SJCRH30 (cell line): Measurements from ENCODE around the gene PMF1. TPM values are rescaled to one million over a fixed set of nuclear protein-coding genes. Genes with fewer than 3 reads are reported as not detected.
A peak's percentile ranks its signal among the peaks of the same experiment; 100 is the strongest.
"Not testable (repeated sequence)": the region's sequence is repeated elsewhere in the genome, so short reads cannot be mapped to it uniquely, and the experiment has no call there.

Experiments used
- DNase-seq, 2 experiments: peaks; one replicate each; pipeline ENCODE4 v3.0.0-alpha.2; 2015 to 2020
- H3K27ac ChIP-seq: fragments of 250-450 bp; sonication (Bioruptor Pico); 2 replicates; pipeline ENCODE4 v1.5.1; 2020; ENCODE audit warnings: mild to moderate bottlenecking, moderate library complexity
- H3K27me3 ChIP-seq: fragments of 250-450 bp; sonication (Bioruptor Pico); 2 replicates; pipeline ENCODE4 v1.5.1; 2020; ENCODE audit warnings: mild to moderate bottlenecking, moderate library complexity
- H3K36me3 ChIP-seq: fragments of 250-450 bp; sonication (Bioruptor Pico); 2 replicates; pipeline ENCODE4 v1.5.1; 2020; ENCODE audit warnings: mild to moderate bottlenecking, moderate library complexity
- H3K4me1 ChIP-seq: fragments of 250-450 bp; sonication (Bioruptor Pico); 2 replicates; pipeline ENCODE4 v1.5.1; 2020; ENCODE audit warnings: mild to moderate bottlenecking, moderate library complexity
- H3K4me3 ChIP-seq: fragments of 250-450 bp; sonication (Bioruptor Pico); 2 replicates; pipeline ENCODE4 v1.5.1; 2020; ENCODE audit warnings: mild to moderate bottlenecking, moderate library complexity
- H3K9me3 ChIP-seq: fragments of 250-450 bp; sonication (Bioruptor Pico); replicated peaks from 2 replicates; pipeline ENCODE4 v1.5.1; 2020; ENCODE audit warnings: mild to moderate bottlenecking, moderate library complexity
- total RNA-seq: library from RNA; depleted of rRNA; stranded (reverse); fragments of >200 nt; shearing (Covaris generic); gene quantifications from 2 replicates; pipeline ENCODE4 v1.2.3, GENCODE V29; 2014; rRNA removed

PMF1 gene, protein sequence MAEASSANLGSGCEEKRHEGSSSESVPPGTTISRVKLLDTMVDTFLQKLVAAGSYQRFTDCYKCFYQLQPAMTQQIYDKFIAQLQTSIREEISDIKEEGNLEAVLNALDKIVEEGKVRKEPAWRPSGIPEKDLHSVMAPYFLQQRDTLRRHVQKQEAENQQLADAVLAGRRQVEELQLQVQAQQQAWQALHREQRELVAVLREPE
- total RNA-seq: 59.7 and 63.5 TPM in 2 replicates

- peak within 1 kb of the TSS; percentile 95 for H3K27ac ChIP-seq
- H3K27me3 ChIP-seq: no peaks in the 10 kb centered on the region
- H3K36me3 ChIP-seq: peaks cover 3% of the 10 kb centered on the region; the same call in 1 of the 2 replicates
- 0 out of 2 replicates have a peak, but pooled peaks cover 5% of the 10 kb centered on the region for H3K4me1 ChIP-seq
- DNase-seq: peak; percentile 96 to 98
- H3K9me3 ChIP-seq: no peaks in the 10 kb centered on the region
- peak within 1 kb of the TSS; percentile 75 for H3K4me3 ChIP-seq
Measured at GRCh38 chr1:156212833-156213643, at the start of gene PMF1. Gene PMF1, plus strand, starts transcription at chr1:156213007. Its CDS starts 9 bp downstream, at chr1:156213016.

DNA sequence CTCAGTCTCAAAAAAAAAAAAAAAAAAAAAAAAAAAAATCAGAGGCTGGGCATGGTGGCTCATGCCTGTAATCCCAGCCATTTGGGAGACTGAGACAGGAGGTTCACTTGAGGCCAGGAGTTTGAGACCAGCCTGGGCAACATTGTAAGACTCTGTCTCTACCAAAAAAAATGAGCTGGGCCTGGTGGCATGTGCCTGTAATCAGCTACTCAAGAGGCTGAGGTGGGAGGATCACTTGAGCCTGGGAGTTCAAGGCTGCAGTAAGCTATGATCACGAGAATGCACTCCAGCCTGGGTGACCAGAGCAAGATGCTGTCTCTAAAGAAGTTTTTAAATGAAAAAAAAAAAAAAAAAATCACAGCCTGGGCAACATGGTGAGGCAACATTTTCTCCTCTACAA, 49.1 kb upstream of the PMF1 start:
- H3K9me3 ChIP-seq: no peaks in the 10 kb centered on the region
- no peaks in the 10 kb centered on the region for H3K27me3 ChIP-seq
- H3K4me3 ChIP-seq: no peak overlapping the region
- DNase-seq: no peak
- H3K4me1 ChIP-seq: peaks cover 10% of the 10 kb centered on the region; the same call in 1 of the 2 replicates
- H3K27ac ChIP-seq: no peak overlapping the region
- H3K36me3 ChIP-seq: no peaks in the 10 kb centered on the region

DNA sequence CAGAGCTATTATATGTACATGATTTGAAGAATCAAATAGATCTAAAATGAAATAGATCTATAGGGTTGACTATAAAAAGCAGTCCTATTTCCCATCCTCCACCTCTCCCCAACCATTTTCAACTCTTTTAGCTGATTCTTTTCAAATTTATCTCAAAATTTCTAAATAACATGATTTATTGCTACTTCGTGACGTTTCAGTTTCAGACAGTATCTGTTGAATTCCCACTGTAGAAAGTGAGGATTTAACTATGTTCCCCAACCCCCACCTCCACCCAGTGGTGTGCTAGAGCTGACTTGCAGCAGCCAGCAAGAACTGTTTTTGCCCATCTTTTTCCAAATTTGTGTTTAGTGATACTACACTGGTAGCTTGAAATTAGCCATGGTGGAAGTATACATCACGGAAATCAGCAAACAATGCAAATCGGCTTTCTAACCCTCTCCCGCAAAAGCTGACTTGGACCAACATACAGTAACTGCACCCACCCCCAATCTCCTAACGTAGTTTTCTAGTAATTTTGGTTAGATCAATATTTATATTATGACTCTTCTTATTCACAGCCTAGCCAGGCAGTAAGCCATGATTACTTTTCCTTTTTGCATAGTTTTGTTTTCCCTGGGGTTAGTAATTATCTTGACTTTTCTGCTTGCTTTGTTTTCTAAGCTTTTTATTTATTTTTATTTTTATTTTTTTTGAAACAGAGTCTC, 48.5 kb upstream of the PMF1 start:
- no peaks in the 10 kb centered on the region for H3K9me3 ChIP-seq
- H3K27ac ChIP-seq: no peak overlapping the region
- H3K4me1 ChIP-seq: peaks cover 10% of the 10 kb centered on the region; the same call in 1 of the 2 replicates
- H3K27me3 ChIP-seq: no peaks in the 10 kb centered on the region
- no peak overlapping the region for H3K4me3 ChIP-seq
- no peak for DNase-seq
- H3K36me3 ChIP-seq: no peaks in the 10 kb centered on the region

DNA sequence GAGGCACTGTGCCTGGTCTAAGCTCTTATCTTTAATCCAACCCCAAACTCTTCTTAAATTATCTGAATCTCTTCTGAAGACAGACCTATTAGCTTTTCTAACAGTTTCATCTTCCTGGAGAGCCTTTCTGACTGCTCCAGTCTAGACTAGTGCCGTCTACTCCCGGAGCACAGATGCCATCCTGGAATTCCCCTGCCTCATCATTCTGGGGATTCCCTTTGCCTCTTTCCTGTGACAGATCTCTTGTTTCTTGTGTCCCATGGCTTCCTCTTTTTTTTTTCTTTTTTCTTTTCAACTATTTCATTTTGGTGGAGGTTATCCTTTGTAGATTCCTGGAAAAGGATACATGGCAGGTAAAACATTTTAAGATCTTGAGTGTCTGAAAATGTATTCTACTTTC, 47.7 kb upstream of the PMF1 start:
- no peak overlapping the region for H3K27ac ChIP-seq
- H3K36me3 ChIP-seq: no peaks in the 10 kb centered on the region
- H3K9me3 ChIP-seq: no peaks in the 10 kb centered on the region
- DNase-seq: no peak
- H3K4me1 ChIP-seq: peaks cover 7% of the 10 kb centered on the region; the same call in 1 of the 2 replicates
- H3K27me3 ChIP-seq: no peaks in the 10 kb centered on the region
- H3K4me3 ChIP-seq: no peak overlapping the region

DNA sequence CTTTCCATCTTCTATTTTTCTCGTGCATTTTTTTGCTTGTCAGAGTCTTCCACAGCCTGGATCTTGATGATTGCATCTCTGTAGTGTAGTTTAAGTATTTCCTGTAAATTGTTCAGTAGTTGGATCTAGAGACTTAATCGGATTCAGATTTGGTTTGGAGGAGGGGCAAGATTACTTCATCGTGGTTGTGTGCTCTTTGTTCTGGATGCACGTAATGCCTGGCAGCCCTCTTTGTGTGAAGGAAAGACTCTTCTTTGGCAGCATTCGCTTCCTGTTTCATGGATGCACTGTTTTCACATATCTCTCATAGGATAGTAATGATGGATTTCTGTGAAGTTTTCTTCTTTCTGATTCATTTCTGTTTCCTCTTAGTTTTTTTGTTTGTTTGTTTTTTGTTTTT, 45.3 kb upstream of the PMF1 start:
- no peaks in the 10 kb centered on the region for H3K27me3 ChIP-seq
- H3K36me3 ChIP-seq: no peaks in the 10 kb centered on the region
- no peaks in the 10 kb centered on the region for H3K4me1 ChIP-seq
- no peak for DNase-seq
- H3K4me3 ChIP-seq: no peak overlapping the region
- no peaks in the 10 kb centered on the region for H3K9me3 ChIP-seq
- H3K27ac ChIP-seq: no peak overlapping the region

DNA sequence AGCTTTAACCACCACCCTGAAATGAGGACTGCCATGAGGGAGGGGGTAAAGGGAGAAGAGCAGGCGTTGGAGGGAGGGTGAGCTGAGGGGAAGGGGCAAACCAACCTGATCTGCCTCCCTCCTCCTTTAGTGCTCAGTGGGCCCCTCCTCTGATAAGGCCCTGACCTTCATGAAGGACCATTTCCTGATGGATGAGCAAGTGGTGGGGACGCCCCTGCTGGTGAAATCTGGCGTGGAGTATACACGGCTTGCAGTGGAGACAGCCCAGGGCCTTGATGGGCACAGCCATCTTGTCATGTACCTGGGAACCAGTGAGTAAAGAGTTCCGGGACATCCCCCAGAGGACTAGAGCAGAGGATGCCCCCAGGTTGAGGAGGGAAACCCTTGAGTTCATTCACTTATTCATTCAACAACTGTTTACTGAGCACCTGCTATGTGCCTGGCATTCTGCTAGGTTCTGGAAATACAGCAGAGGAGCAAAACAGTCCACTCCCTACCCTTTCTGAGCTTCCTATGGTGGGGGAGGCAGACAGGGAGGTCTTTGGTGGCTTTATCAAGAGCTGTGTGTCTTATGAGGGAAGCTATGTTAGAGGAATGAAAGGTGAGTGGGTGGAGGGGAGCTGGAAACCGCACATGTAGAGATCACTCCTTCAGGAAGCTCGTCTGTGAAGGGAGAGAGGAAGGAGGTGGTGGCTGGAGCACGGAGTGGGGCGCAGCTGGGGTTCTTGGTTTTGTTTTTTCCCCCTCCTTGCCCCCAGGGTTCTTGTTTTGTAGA, 39.9 kb upstream of the PMF1 start:
- DNase-seq: no peak

DNA sequence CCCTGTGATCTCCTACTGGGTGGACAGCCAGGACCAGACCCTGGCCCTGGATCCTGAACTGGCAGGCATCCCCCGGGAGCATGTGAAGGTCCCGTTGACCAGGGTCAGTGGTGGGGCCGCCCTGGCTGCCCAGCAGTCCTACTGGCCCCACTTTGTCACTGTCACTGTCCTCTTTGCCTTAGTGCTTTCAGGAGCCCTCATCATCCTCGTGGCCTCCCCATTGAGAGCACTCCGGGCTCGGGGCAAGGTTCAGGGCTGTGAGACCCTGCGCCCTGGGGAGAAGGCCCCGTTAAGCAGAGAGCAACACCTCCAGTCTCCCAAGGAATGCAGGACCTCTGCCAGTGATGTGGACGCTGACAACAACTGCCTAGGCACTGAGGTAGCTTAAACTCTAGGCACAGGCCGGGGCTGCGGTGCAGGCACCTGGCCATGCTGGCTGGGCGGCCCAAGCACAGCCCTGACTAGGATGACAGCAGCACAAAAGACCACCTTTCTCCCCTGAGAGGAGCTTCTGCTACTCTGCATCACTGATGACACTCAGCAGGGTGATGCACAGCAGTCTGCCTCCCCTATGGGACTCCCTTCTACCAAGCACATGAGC, 36.1 kb upstream of the PMF1 start:
- no peak overlapping the region for H3K27ac ChIP-seq
- no peak for DNase-seq

More for the DNA sequence above, 39.9 kb upstream of the PMF1 start:
- H3K36me3 ChIP-seq: no peaks in the 10 kb centered on the region
- no peaks in the 10 kb centered on the region for H3K9me3 ChIP-seq
- H3K4me1 ChIP-seq: no peaks in the 10 kb centered on the region
- H3K27me3 ChIP-seq: no peaks in the 10 kb centered on the region
- H3K4me3 ChIP-seq: no peak overlapping the region
- H3K27ac ChIP-seq: no peak overlapping the region

GRCh38 chr1:156177919-156178654, 34.7 kb upstream of the PMF1 start:
- DNase-seq: no peak
- no peaks in the 10 kb centered on the region for H3K9me3 ChIP-seq
- H3K27ac ChIP-seq: no peak overlapping the region

More for the DNA sequence above, 36.1 kb upstream of the PMF1 start:
- Histone ChIP-seq H3K4me3 (no peak overlapping the region), H3K9me3 (no peaks in the 10 kb centered on the region), H3K36me3 (no peaks in the 10 kb centered on the region), H3K4me1 (no peaks in the 10 kb centered on the region), H3K27me3 (no peaks in the 10 kb centered on the region)

DNA sequence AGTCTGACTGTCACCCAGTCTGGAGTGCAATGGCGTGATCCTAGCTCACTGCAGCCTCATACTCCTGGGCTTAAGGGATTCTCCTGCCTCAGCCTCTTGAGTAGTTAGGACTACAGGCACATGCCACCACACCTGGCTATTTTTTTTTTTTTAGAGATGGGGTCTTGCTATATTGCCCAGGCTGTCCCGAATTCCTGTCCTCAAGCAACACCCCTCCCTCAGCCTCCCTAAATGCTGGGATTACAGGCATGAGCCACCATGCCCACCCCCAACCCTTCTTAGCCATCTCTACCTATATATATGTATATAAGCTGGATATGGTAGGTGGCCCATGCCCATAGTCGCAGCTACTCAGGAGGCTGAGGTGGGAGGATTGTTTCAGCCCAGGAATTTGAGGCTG, 32.3 kb upstream of the PMF1 start:
- Histone ChIP-seq H3K27me3 (peaks cover 3% of the 10 kb centered on the region; the same call in 1 of the 2 replicates), H3K27ac (no peak overlapping the region), H3K4me1 (no peaks in the 10 kb centered on the region), H3K9me3 (no peaks in the 10 kb centered on the region), H3K36me3 (no peaks in the 10 kb centered on the region), H3K4me3 (no peak overlapping the region)
- no peak for DNase-seq

More at GRCh38 chr1:156177919-156178654, 34.7 kb upstream of the PMF1 start:
- Histone ChIP-seq H3K27me3 (no peaks in the 10 kb centered on the region; the same call in 1 of the 2 replicates), H3K36me3 (no peaks in the 10 kb centered on the region), H3K4me3 (no peak overlapping the region), H3K4me1 (no peaks in the 10 kb centered on the region)

GRCh38 chr1:156181391-156181924, 31.3 kb upstream of the PMF1 start:
- H3K9me3 ChIP-seq, H3K27me3 ChIP-seq, H3K36me3 ChIP-seq, H3K4me1 ChIP-seq, H3K27ac ChIP-seq: not testable (repeated sequence)
- DNase-seq: peak; percentile 11 to 16
- peak overlapping the region; percentile 21; the same call in 1 of the 2 replicates for H3K4me3 ChIP-seq

- H3K27ac ChIP-seq, H3K36me3 ChIP-seq, DNase-seq, H3K9me3 ChIP-seq, H3K27me3 ChIP-seq, H3K4me1 ChIP-seq: not testable (repeated sequence)
- peak overlapping the region; percentile 21; the same call in 1 of the 2 replicates for H3K4me3 ChIP-seq
Measured at GRCh38 chr1:156182010-156182779, 30.6 kb upstream of the PMF1 start.

DNA sequence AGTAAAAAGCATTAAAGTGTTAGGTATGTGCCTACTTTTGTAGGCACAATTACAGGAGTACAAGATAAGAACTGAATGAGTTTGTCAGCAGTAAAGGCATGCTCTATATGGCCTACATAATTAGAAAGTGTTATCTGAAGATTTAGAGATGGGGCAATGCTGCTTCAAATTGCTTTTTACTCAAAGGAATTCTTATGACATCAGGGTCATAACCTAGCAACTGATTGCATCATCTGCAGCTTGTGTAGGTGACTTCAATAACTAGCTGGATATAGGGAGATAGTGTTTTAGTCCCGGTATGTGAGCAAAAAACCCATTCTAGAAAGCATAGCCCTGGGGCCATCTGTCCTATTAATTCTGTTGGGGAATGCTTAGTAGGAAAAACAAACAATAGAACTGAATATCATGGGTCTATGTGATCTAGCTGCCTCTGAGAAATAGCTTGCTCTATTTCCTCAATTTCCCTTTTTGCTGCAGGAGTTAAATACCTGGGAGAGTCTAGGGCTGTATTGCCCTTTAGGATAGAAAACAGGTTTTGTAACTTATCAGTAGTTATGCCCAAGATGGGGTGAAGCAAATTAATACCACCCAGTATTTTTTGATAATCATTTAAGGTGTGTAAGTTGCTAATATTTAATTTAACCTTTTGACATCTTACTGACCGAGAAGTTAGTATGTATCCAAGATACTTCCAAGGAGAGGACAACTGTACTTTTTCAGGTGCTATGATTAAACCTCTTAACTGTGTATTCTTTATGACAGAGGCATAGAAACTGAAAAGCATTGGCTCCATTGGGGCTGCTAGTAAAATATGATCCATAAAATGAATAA, 26.2 kb upstream of the PMF1 start:
- not testable (repeated sequence) for H3K27me3 ChIP-seq, H3K4me3 ChIP-seq, H3K9me3 ChIP-seq

More for the DNA sequence above, 26.2 kb upstream of the PMF1 start:
- not testable (repeated sequence) for DNase-seq, H3K36me3 ChIP-seq, H3K27ac ChIP-seq, H3K4me1 ChIP-seq
